ENCODE data around the gene DLG1. TPM values are rescaled to one million over a fixed set of nuclear protein-coding genes. Genes with fewer than 3 reads are reported as not detected.
A peak's percentile ranks its signal among the peaks of the same experiment; 100 is the strongest.

Gene DLG1
- total RNA-seq, 1 donor from 2014 or later = 80.2 TPM

GRCh38 chr3:197088370-197088769, 210.0 kb downstream of the DLG1 start:
- peaks cover 8% of the 10 kb centered on the region for H3K36me3 ChIP-seq
- DNase-seq (no peak), ATAC-seq (peak in 1 of 2 donors; percentile 62)
- intact Hi-C loops (cut with DNase I) = no loop called here
- no peak overlapping the region for H3K4me3 ChIP-seq
- no peak for TF ChIP-seq CTCF (IDR thresholded peaks at IDR 0.05)
- no peaks in the 10 kb centered on the region for H3K4me1 ChIP-seq
- H3K27me3 ChIP-seq (ENCODE audit: low read depth) = no peaks in the 10 kb centered on the region
- H3K9me3 ChIP-seq = no peaks in the 10 kb centered on the region
- H3K27ac ChIP-seq = no peak overlapping the region

DNA sequence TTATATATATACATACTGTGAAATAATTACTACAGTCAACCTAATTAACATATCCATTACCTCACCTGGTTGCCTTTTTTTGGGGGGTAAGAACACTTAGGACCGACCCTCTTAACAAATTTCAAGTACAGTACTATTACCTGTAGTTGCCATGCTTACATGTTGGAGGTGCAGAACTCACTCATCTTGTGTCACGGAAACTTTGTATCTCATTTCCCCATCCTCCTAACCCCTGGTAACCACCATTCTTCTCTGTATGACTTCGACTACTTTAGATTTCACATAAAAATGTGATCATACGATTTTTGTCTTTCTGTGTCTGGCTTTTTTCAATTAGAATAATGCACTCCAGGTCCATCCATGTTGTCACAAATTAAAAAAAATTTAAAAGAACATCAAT, 213.3 kb downstream of the DLG1 start:
- no peak for TF ChIP-seq CTCF (IDR thresholded peaks at IDR 0.05)
- DNase-seq (no peak), ATAC-seq (no peak)
- Histone ChIP-seq H3K4me3 (no peak overlapping the region), H3K9me3 (no peaks in the 10 kb centered on the region), H3K27ac (no peak overlapping the region), H3K36me3 (peaks cover 4% of the 10 kb centered on the region), H3K27me3 (ENCODE audit: low read depth) (no peaks in the 10 kb centered on the region), H3K4me1 (no peaks in the 10 kb centered on the region)
- intact Hi-C loops (cut with DNase I) = no loop called here

DNA sequence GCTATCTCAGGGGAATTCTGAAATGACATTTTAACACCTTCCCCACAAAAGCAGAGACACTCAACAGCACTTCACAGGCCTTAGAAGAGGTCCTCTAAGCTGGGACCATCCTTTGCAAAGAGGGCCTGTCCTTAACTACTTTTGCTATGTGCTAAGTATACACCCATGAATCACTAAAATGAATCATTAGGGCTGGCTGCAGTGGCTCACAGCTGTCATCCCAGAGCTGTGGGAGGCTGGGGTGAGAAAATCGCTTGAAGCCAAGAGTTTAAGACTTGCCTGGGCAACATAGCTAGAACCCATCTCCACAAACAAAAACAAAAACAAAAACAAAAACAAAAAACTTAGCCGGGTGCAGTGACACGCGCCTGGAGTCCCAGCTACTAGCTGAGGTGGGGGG, 214.9 kb downstream of the DLG1 start:
- TF ChIP-seq CTCF (IDR thresholded peaks at IDR 0.05) = no peak
- Histone ChIP-seq H3K4me3 (no peak overlapping the region), H3K27ac (no peak overlapping the region), H3K9me3 (no peaks in the 10 kb centered on the region), H3K27me3 (ENCODE audit: low read depth) (no peaks in the 10 kb centered on the region), H3K4me1 (no peaks in the 10 kb centered on the region), H3K36me3 (peaks cover 9% of the 10 kb centered on the region)
- ATAC-seq = no peak
- no peak for DNase-seq
- intact Hi-C loops (cut with DNase I) = no loop called here

DNA sequence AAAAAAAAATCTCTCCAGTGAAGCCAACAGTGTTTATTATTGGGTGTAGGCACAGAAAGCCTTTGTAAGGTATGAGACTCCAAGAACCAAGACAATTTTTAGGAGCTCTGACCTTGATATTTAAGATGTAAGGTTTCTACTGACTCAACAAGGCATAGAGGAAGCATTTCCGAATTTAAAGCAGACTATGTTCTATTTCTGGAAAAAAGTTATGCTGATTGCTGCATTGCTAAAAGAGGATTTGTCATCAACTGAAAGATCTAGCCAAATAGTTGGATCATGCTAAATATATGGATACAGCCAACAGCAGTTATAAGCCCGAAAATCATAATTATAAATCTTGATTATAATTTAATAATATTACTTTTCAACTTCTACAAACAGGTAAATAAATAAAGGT, 215.5 kb downstream of the DLG1 start:
- Histone ChIP-seq H3K36me3 (peaks cover 9% of the 10 kb centered on the region), H3K4me3 (no peak overlapping the region), H3K27ac (no peak overlapping the region), H3K27me3 (ENCODE audit: low read depth) (no peaks in the 10 kb centered on the region), H3K9me3 (no peaks in the 10 kb centered on the region), H3K4me1 (no peaks in the 10 kb centered on the region)
- intact Hi-C loops (cut with DNase I) = no loop called here
- no peak for TF ChIP-seq CTCF (IDR thresholded peaks at IDR 0.05)
- no peak for ATAC-seq
- DNase-seq = no peak

- Histone ChIP-seq H3K4me1 (no peaks in the 10 kb centered on the region), H3K27ac (no peak overlapping the region), H3K27me3 (ENCODE audit: low read depth) (no peaks in the 10 kb centered on the region), H3K4me3 (no peak overlapping the region), H3K9me3 (no peaks in the 10 kb centered on the region), H3K36me3 (peaks cover 23% of the 10 kb centered on the region)
- no peak for ATAC-seq
- no peak for TF ChIP-seq CTCF (IDR thresholded peaks at IDR 0.05)
- intact Hi-C loops (cut with DNase I) = no loop called here
- DNase-seq = no peak
Measured at GRCh38 chr3:197080344-197080743, 218.1 kb downstream of the DLG1 start.

DNA sequence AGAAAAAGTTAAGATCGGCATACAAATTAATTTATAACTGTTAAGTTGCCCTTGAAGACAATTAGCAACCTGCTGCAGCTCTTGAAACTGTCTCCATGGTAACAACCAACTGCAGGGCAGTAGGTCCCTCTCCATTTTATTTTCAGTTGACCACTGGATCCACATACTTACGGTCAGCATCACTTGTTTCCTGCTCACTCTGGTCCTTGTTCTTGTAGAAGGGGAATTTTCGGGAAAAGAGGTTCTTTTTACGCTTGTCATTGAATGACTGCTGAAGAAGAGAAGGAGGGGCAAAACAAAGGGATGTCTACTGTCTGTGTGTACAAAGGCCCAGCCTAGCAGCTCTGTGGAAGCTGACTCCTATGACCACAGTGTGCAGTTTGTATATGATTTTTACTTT, 222.0 kb downstream of the DLG1 start:
- H3K27ac ChIP-seq = no peak overlapping the region
- TF ChIP-seq CTCF (IDR thresholded peaks at IDR 0.05) = no peak
- no peaks in the 10 kb centered on the region for H3K9me3 ChIP-seq
- no peak overlapping the region for H3K4me3 ChIP-seq
- H3K36me3 ChIP-seq = peaks cover 22% of the 10 kb centered on the region
- no peaks in the 10 kb centered on the region for H3K27me3 ChIP-seq (ENCODE audit: low read depth)
- no peaks in the 10 kb centered on the region for H3K4me1 ChIP-seq
- DNase-seq (no peak), ATAC-seq (no peak)
- intact Hi-C loops (cut with DNase I) = no loop called here

All from lower lobe of right lung (tissue), 2 donors.